ENCODE measurements around the gene RALGDS.

Gene RALGDS

DNA sequence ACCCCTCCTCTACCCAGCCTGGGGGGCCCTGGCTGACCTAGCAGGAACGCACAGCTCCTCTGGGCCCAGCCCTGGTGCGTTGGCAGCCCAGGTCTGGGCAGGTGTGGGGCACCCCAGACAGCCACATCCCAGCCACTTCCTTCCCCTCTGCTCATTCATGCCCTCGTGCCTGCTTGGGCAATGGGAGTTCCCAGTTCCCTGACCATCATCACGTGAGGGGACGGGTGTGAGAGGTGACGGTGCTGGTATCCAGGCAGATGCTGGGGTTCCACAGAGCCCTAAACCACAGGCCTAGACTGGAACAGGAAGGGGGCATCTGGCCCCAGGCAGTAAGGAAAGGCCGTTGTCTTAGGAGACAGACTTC lies 8.4 kb downstream of the RALGDS start:
- TF ChIP-seq, protein P1, sequence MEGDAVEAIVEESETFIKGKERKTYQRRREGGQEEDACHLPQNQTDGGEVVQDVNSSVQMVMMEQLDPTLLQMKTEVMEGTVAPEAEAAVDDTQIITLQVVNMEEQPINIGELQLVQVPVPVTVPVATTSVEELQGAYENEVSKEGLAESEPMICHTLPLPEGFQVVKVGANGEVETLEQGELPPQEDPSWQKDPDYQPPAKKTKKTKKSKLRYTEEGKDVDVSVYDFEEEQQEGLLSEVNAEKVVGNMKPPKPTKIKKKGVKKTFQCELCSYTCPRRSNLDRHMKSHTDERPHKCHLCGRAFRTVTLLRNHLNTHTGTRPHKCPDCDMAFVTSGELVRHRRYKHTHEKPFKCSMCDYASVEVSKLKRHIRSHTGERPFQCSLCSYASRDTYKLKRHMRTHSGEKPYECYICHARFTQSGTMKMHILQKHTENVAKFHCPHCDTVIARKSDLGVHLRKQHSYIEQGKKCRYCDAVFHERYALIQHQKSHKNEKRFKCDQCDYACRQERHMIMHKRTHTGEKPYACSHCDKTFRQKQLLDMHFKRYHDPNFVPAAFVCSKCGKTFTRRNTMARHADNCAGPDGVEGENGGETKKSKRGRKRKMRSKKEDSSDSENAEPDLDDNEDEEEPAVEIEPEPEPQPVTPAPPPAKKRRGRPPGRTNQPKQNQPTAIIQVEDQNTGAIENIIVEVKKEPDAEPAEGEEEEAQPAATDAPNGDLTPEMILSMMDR (IDR thresholded peaks at IDR 0.05; ENCODE audit: low read depth, low read length), result no peak
- TF ChIP-seq, protein P2, sequence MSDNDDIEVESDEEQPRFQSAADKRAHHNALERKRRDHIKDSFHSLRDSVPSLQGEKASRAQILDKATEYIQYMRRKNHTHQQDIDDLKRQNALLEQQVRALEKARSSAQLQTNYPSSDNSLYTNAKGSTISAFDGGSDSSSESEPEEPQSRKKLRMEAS (IDR thresholded peaks at IDR 0.05; ENCODE audit: low read depth, low read length), result no peak
- TF ChIP-seq POLR2A (IDR thresholded peaks at IDR 0.05; ENCODE audit: extremely low read depth, insufficient read length) (no peak), MYC (IDR thresholded peaks at IDR 0.05; ENCODE audit: low read depth, low read length) (no peak)
- H3K4me3 ChIP-seq (ENCODE audit: low read depth, low read length), result no peak overlapping the region
- DNase-seq (ENCODE audit: low read depth), result no peak

DNA sequence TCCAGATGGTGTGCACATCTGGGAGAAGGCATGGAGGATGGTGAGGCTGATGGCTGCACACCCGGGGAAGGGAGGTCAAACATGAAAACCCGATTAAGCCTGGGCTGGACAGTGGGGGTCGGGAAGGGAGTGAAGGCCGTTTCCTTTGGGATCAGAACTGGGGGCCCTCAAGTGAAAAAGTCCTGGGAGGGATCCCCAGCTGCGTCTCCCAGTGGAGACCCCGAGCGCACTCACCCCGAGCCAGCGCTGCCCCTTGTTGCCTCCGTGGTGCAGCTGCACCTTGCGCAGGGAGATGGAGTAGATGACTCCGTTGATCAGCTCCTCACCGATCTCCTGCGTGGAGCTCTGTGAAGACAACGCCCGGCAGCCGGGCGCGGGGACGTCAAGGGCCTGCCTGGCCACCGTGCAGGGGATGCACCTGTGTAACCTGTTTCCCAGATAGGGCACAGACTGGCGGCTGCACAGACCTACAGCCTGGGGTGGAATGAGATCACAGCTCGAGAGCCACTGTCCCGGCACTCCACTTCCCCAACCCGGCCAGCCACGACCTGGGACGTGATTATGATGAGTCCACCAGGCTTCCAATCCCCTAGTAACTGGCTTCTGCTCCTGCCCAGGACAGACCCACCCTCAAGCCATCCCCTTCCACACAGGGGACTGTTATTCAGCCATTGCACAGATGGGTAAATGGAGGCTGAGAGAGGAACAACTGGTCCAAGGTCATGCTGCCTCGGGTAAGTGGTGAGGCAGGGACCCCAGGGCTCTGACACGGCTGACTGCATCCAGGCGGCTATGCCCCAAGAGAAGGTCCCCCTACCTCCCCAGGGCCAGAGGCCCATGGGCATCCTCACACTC lies 9.0 kb downstream of the RALGDS start:
- H3K4me3 ChIP-seq (ENCODE audit: low read depth, low read length), result no peak overlapping the region
- TF ChIP-seq MYC (IDR thresholded peaks at IDR 0.05; ENCODE audit: low read depth, low read length) (no peak), POLR2A (IDR thresholded peaks at IDR 0.05; ENCODE audit: extremely low read depth, insufficient read length) (no peak)
- TF ChIP-seq, protein P2 (IDR thresholded peaks at IDR 0.05; ENCODE audit: low read depth, low read length), result no peak
- TF ChIP-seq, protein P1 (IDR thresholded peaks at IDR 0.05; ENCODE audit: low read depth, low read length), result no peak
- DNase-seq (ENCODE audit: low read depth), result no peak

DNA sequence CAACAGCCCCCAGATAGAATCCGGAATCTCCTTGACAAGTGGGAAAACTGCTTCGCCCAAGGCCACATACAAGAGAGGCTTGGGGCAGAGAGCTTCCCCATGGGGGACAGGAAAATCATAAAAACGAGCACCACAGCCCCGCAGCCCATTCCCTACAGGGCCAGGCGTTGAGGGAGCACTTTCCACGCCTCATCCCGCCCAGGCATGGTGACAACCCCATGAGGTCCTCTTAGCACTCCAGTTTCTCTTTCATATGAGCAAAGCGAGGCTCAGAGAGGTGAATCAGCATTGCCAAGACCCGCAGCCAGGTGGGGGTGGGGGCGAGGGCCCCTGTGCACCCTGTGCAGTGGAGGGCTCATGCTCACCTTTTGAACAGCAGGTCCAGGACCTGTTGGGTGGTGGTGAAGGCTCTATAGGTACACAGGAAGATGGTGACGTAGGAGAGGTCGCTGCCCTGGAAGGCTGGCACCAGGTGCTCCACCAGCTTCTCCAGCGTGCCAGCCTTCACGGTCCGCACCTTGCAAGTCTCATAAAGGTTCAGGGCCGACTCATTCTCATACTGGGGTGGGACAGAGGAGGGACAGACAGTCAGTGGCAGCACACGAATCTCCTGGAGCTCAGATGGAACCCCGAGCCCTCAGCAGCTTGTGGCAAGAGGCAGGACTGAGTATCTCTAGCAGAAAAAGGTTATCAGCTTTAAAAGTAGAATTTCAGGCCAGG lies 10.9 kb downstream of the RALGDS start:
- TF ChIP-seq, protein P1 (IDR thresholded peaks at IDR 0.05; ENCODE audit: low read depth, low read length), result no peak
- TF ChIP-seq MYC (IDR thresholded peaks at IDR 0.05; ENCODE audit: low read depth, low read length), result no peak
- TF ChIP-seq POLR2A (IDR thresholded peaks at IDR 0.05; ENCODE audit: extremely low read depth, insufficient read length), result no peak
- H3K4me3 ChIP-seq (ENCODE audit: low read depth, low read length), result no peak overlapping the region
- no peak for DNase-seq (ENCODE audit: low read depth)

DNA sequence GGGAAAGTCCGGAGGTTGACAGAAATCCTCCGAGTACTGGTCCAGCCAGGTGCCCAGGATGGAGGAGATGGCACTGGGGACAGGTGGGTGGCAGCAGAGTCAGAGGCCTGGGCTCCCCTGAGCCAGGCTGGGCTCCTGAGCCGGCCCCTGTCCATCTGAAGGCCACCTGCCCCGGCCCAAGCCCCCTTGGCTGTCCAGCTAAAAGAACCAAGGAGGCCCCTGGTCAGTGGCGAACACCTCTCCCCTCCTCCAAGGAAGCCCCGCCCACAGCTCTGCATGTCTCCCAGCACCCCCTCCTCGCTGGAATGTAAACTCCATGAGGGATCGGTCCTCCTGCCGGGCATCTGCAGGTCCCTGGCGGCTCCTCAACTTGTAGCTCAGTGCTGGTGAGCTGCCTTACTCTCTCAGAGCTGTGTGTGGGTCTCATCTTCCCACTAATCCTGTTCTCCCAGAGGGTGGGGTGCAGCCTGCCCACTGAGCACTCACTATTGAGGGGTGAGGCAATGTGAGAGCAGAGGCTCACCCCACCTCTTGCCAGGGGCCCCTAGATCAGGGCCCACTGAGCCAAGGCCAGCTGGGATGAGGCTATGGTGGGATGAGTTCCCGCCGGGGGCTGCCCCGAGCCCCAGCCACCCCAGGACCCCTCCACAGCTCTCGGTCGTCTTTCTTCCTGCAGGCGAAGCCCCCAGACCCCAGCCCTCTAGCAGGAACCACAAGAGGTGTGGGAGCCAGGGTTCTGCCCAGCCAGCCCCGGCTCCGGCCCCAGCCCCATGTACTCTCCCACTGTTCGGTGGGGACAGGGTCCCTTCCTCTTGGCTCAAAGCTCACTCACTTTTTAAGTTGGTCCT lies 12.0 kb downstream of the RALGDS start:
- TF ChIP-seq, protein P2 (IDR thresholded peaks at IDR 0.05; ENCODE audit: low read depth, low read length), result no peak
- H3K4me3 ChIP-seq (ENCODE audit: low read depth, low read length), result no peak overlapping the region
- no peak for DNase-seq (ENCODE audit: low read depth)

DNA sequence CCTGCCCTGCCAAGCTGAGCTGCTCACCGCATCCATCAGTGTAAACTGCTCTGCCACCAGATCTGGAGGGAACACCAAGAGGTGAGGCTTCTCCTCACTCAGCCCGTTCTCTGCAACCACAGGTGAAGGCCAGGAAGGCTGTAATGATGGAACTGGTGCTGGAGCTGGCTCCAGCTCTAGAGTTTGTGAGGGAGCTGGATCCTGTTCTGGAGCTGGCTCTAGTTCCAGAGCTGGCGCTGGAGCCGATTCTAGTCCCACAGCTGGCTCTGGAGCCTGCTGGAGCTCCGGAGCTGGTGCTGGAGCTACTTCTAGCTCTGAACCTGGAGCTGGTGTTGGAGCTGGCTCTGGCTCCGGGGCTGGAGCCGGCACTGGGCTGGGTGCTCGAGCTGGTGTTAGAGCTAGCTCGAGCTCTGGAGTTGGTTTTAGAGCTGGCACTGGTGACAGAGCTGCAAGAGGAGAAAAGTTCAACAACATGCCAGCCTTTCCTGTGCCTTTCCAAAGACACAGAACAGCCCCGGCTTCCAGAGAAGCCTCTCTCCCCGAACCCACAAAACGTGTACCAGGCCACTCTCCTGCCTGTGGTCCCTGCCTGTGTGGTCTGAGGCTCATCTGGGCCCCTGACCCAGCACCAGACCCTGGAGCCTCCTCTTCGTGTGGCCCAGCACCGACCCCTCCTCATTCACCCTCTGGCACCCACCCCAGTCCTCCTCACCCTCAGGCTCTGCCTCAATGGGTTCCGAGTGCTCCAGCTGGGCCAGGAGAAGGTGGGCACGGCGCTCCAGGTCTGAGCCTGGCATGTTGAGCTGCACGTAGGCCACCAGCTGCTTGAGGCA lies 12.9 kb downstream of the RALGDS start:
- no peak for DNase-seq (ENCODE audit: low read depth)
- no peak for TF ChIP-seq MYC (IDR thresholded peaks at IDR 0.05; ENCODE audit: low read depth, low read length)
- TF ChIP-seq, protein P2 (IDR thresholded peaks at IDR 0.05; ENCODE audit: low read depth, low read length), result no peak
- TF ChIP-seq, protein P1 (IDR thresholded peaks at IDR 0.05; ENCODE audit: low read depth, low read length), result no peak
- H3K4me3 ChIP-seq (ENCODE audit: low read depth, low read length), result no peak overlapping the region

Data from NB4 (cell line).